GM12864 (cell line): ENCODE measurements around the gene TMEM131.

ENCODE experiments used
- DNase-seq: peaks from one replicate; pipeline ENCODE4 v3.0.0-alpha.2; 2011; ENCODE audit warnings: low read depth
- H3K4me3 ChIP-seq: 2 replicates; pipeline ENCODE4 v1.5.1; 2011; ENCODE audit warnings: mild to moderate bottlenecking, low read depth, low read length, control low read depth
- TF ChIP-seq, protein P1 (sequence below): IDR thresholded peaks from 2 replicates; pipeline ENCODE4 v1.5.1; 2011; ENCODE audit warnings: low read depth, mild to moderate bottlenecking, moderate library complexity, low read length, control low read depth, inconsistent platforms; ENCODE audit errors: missing control alignments

The TMEM131 gene

DNA sequence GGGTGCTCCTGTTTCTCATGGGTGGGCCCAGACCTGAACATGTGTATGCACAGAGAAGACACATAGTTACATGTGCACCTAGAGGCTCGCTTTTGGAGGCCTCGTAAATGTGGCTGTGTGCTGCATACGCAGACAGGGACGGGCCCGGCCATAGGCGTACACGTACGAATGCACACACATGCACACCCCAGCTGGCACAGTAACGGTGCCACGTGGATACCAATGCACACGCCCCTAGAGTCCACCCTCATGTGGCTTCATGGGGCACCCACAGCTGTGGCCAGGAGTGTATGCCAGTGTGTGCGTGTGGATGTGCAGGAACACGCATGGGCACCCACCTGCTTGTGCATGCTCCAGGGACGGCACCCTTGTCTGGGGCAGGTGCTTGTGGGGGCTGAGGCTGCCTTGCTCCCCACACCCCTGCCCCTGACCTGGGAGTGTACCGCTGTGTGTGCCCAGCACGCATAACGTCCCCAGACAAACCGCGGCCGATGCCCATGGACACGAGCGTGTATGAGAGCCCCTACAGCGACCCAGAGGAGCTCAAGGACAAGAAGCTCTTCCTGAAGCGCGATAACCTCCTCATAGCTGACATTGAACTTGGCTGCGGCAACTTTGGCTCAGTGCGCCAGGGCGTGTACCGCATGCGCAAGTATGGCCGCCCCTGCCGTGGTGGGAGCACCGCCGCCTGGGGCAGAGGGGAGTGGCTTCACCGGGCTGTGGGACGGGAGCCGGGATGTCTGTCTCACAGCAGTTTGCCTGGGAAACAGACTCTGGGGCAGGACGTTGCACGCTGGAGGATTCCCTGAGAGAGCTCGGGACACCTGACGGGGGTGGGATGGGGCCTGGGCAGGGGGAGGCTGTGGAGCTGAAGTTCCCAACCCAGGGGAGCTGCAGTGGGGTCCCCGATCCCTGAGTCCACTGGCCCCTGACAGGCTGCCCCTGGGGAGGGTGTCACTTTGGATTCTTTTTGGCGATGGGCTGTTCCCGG lies 261.4 kb downstream of the TMEM131 start:
- no peak overlapping the region for H3K4me3 ChIP-seq
- TF ChIP-seq, protein P1, sequence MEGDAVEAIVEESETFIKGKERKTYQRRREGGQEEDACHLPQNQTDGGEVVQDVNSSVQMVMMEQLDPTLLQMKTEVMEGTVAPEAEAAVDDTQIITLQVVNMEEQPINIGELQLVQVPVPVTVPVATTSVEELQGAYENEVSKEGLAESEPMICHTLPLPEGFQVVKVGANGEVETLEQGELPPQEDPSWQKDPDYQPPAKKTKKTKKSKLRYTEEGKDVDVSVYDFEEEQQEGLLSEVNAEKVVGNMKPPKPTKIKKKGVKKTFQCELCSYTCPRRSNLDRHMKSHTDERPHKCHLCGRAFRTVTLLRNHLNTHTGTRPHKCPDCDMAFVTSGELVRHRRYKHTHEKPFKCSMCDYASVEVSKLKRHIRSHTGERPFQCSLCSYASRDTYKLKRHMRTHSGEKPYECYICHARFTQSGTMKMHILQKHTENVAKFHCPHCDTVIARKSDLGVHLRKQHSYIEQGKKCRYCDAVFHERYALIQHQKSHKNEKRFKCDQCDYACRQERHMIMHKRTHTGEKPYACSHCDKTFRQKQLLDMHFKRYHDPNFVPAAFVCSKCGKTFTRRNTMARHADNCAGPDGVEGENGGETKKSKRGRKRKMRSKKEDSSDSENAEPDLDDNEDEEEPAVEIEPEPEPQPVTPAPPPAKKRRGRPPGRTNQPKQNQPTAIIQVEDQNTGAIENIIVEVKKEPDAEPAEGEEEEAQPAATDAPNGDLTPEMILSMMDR: no peak
- DNase-seq: no peak

DNA sequence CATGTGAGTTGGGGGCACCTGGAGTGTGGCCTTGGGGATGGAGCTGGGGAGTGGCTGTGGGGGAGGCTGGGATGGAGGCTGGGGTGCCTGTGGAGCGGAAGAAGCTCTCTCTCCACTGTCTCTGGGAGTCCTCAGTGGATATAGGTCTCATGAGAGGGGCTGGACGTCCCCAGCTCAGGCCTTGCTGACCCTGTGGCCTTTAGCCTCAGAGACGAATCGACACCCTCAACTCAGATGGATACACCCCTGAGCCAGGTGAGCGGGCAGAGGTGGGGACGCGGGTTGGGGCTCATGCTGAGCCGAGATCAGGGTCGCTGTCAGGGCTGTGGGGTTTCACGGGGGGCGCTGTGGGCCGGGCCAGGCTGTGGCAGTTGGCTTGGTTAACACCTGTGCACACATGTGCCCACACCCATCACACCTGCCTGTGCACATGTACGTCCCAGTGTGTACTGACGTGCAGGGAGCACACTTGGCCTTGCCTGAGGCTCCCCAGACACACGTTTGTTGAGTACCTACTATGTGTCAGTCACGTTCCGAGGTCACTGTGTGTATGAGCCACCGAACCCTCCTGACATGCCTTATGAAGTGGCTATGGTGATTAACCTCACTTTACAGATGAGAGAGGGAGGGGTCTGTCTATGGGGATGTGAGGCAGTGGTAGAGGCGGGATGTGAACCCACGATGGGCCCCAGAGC lies 262.3 kb downstream of the TMEM131 start:
- no peak overlapping the region for H3K4me3 ChIP-seq
- TF ChIP-seq, protein P1: no peak
- no peak for DNase-seq

DNA sequence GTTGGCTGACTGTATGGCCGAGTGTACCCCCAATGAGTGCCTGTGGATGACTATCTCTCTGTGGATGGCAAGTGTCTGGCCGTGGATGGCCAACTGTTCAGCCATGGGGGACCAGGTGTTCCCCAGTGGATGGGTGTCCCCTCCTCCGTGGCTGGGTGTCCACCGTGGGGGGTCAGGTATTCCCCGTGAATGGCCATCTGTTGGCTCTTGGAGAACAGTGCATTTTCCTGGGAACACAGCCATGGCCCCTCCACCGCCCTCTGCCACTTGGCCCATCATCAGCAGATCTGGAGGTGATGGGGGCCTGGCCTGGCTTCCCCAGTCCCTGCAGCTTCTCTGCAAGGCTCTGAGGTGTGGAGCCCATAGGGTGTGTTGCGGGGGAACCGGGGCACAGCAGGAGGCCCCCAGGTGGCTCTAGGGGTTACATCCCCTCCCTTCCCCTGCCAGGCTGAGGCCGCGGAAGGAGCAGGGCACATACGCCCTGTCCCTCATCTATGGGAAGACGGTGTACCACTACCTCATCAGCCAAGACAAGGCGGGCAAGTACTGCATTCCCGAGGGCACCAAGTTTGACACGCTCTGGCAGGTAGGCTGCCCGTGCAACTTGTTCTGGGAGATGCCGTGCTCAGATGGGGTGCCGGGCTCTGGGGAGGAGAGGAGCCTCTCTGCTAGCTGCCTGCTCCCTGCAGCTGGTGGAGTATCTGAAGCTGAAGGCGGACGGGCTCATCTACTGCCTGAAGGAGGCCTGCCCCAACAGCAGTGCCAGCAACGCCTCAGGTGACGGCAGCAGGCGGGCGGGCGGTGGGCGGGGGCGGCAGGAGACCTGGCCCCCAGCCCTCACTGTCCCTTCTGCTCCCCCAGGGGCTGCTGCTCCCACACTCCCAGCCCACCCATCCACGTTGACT lies 263.1 kb downstream of the TMEM131 start:
- H3K4me3 ChIP-seq: no peak overlapping the region
- DNase-seq: no peak

DNA sequence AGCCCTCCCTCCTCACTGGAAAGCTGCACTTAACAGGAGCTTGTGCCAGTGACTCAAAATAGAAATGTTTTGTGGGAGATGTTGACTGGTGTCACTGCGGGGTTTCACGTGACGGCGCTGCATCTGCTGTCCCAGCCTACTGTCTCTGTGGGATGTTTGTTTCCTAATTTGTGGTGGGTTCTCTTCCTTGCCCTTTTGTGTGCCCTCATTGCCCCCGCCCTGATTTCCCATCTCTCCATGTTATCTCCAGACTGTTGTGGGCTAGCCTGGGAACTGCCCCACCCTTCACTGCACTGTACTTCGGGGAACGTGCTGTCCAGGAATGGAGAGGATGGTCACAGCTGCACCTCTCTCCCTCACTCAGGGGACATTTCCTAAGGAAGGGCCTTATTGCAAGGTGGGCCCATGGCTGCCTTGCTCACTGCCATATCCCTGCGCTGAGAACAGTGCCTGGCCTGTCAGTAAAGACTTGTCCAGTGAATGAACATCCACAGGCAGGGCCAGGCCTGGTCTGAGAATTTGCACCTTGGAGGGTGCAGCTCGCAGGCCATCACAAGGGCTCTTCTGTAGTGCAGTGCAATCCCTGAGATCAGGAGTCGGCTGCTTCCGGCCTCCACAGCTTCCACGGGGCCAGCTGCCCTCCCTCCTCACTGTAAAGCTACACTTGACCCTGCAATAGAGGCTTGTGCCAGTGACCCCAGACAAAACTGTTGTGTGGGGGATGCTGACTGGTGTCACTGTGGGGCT lies 264.3 kb downstream of the TMEM131 start:
- no peak for DNase-seq
- TF ChIP-seq, protein P1: no peak
- H3K4me3 ChIP-seq: no peak overlapping the region

More for the DNA sequence above, 263.1 kb downstream of the TMEM131 start:
- TF ChIP-seq, protein P1: no peak

DNA sequence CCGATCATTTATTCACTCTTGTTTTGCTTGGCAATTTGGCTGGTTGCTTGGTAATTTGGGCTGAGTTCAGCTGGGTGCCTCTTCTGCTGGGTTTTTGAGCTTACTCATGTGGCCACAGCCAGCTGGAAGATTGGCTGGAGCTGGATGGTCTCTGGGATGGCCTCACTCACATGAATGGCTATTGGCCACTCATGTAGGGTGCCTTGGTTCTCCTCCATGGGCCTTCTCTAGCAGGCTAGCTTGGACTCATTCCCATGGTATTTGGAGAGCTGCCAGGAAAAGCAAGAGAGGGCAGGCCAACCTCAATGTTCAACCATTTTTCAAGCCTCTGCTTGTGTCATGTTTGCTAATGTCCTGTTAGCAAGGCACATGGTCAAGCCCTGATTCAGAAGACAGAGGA lies 265.5 kb downstream of the TMEM131 start:
- TF ChIP-seq, protein P1: no peak
- no peak for DNase-seq
- H3K4me3 ChIP-seq: no peak overlapping the region
